Trophoblast cell (in vitro differentiated cells and primary cell): ENCODE data around the gene SF3B3.

Experiments
- DNase-seq, 2 donors: peaks; one replicate each; pipeline ENCODE4 v3.0.0-alpha.2; 2016
- H2AFZ ChIP-seq: 2 replicates; pipeline ENCODE4 v1.6.1; 2013; ENCODE audit warnings: low read length, moderate library complexity, mild to moderate bottlenecking; ENCODE audit not compliant: insufficient read depth, poor library complexity
- H2AK5ac ChIP-seq: 2 replicates; pipeline ENCODE4 v1.6.1; 2013; ENCODE audit warnings: mild to moderate bottlenecking, low read length
- H2BK120ac ChIP-seq: 2 replicates; pipeline ENCODE4 v1.6.1; 2013; ENCODE audit warnings: low read length, mild to moderate bottlenecking, moderate library complexity; ENCODE audit not compliant: insufficient read depth, poor library complexity
- H2BK12ac ChIP-seq: 2 replicates; pipeline ENCODE4 v1.6.1; 2013; ENCODE audit warnings: mild to moderate bottlenecking, low read length, moderate library complexity
- H2BK5ac ChIP-seq: 2 replicates; pipeline ENCODE4 v1.6.1; 2013; ENCODE audit warnings: low read length, low read depth, moderate library complexity, mild to moderate bottlenecking; ENCODE audit not compliant: poor library complexity
- H3K14ac ChIP-seq: 2 replicates; pipeline ENCODE4 v1.6.1; 2013; ENCODE audit warnings: mild to moderate bottlenecking, low read length
- H3K18ac ChIP-seq: 2 replicates; pipeline ENCODE4 v1.6.1; 2013; ENCODE audit warnings: mild to moderate bottlenecking, low read length
- H3K23ac ChIP-seq: 2 replicates; pipeline ENCODE4 v1.6.1; 2013; ENCODE audit warnings: low read length
- H3K27ac ChIP-seq: 2 replicates; pipeline ENCODE4 v1.5.1; 2013; ENCODE audit warnings: low read depth, mild to moderate bottlenecking, inconsistent platforms, low read length, moderate library complexity
- H3K27me3 ChIP-seq: 2 replicates; pipeline ENCODE4 v1.6.1; 2013; ENCODE audit warnings: inconsistent platforms, mild to moderate bottlenecking, low read length, moderate library complexity; ENCODE audit not compliant: insufficient read depth
- H3K36me3 ChIP-seq, 2 experiments: 1 replicate in 1 of 2; 2 replicates in 1 of 2; pipeline ENCODE4 v1.6.1; 2013; ENCODE audit warnings: low read length in 2 of 2, mild to moderate bottlenecking in 2 of 2, moderate library complexity in 1 of 2; ENCODE audit not compliant: insufficient read depth in 2 of 2, control insufficient read depth in 1 of 2
- H3K4ac ChIP-seq: 2 replicates; pipeline ENCODE4 v1.6.1; 2013; ENCODE audit warnings: low read depth, mild to moderate bottlenecking, low read length, moderate library complexity
- H3K4me1 ChIP-seq, 2 experiments: 1 replicate in 1 of 2; 2 replicates in 1 of 2; pipeline ENCODE4 v1.6.1; 2013; ENCODE audit warnings: low read length in 2 of 2, mild to moderate bottlenecking in 2 of 2, moderate library complexity in 1 of 2; ENCODE audit not compliant: insufficient read depth in 2 of 2, control insufficient read depth in 1 of 2
- H3K4me2 ChIP-seq: 2 replicates; pipeline ENCODE4 v1.6.1; 2013; ENCODE audit warnings: inconsistent platforms, mild to moderate bottlenecking, low read length, moderate library complexity
- H3K4me3 ChIP-seq: 2 replicates; pipeline ENCODE4 v1.5.1; 2013; ENCODE audit warnings: mild to moderate bottlenecking, low read depth, low read length, inconsistent platforms
- H3K79me1 ChIP-seq: one replicate; pipeline ENCODE4 v1.6.1; 2013; ENCODE audit warnings: low read length
- H3K79me2 ChIP-seq: 2 replicates; pipeline ENCODE4 v1.6.1; 2013; ENCODE audit warnings: low read length, mild to moderate bottlenecking; ENCODE audit not compliant: control insufficient read depth, insufficient read depth, poor library complexity
- H3K9ac ChIP-seq: 2 replicates; pipeline ENCODE4 v1.6.1; 2013; ENCODE audit warnings: mild to moderate bottlenecking, low read length
- H3K9me3 ChIP-seq: 2 replicates; pipeline ENCODE4 v1.6.1; 2013; ENCODE audit warnings: low read depth, mild to moderate bottlenecking, control low read depth, inconsistent platforms, low read length; ENCODE audit not compliant: insufficient read depth
- H4K12ac ChIP-seq: 2 replicates; pipeline ENCODE4 v1.6.1; 2013; ENCODE audit warnings: low read depth, mild to moderate bottlenecking, low read length, moderate library complexity
- H4K8ac ChIP-seq: 2 replicates; pipeline ENCODE4 v1.6.1; 2013; ENCODE audit warnings: low read depth, mild to moderate bottlenecking, low read length, moderate library complexity
- H4K91ac ChIP-seq: one replicate; pipeline ENCODE4 v1.6.1; 2013; ENCODE audit warnings: low read depth, mild to moderate bottlenecking, low read length, moderate library complexity
- WGBS: extraction: QIAGEN DNeasy Blood & Tissue Kit; methylation state at CpG from one replicate; pipeline ENCODE4 v1.1.7; 2013; ENCODE audit warnings: missing lambda C conversion rate; ENCODE audit not compliant: insufficient read length, insufficient coverage; ENCODE audit errors: extremely low coverage; 5-methylcytosine and 5-hydroxymethylcytosine counted together

SF3B3 gene

GRCh38 chr16:70600730-70601129 lies 77.1 kb downstream of the SF3B3 start:
- no peaks in the 10 kb centered on the region for H3K36me3 ChIP-seq
- no peaks in the 10 kb centered on the region for H3K27me3 ChIP-seq
- no peaks in the 10 kb centered on the region for H3K9me3 ChIP-seq
- no peak overlapping the region for H3K4me2 ChIP-seq
- H3K23ac ChIP-seq, result no peak overlapping the region
- H3K4ac ChIP-seq, result no peak overlapping the region
- H3K14ac ChIP-seq, result no peak overlapping the region
- no peak for DNase-seq
- H2BK120ac ChIP-seq, result no peak overlapping the region
- no peaks in the 10 kb centered on the region for H3K79me1 ChIP-seq
- no CpG with 5 or more reads among the region's 3 CpGs for WGBS
- H3K79me2 ChIP-seq, result no peaks in the 10 kb centered on the region
- no peak overlapping the region for H2BK5ac ChIP-seq
- no peak overlapping the region for H2AFZ ChIP-seq
- no peak overlapping the region for H3K18ac ChIP-seq
- H2BK12ac ChIP-seq, result no peak overlapping the region
- H2AK5ac ChIP-seq, result no peak overlapping the region
- H4K12ac ChIP-seq, result no peak overlapping the region
- H3K4me3 ChIP-seq, result no peak overlapping the region
- no peak overlapping the region for H3K27ac ChIP-seq
- no peaks in the 10 kb centered on the region for H3K4me1 ChIP-seq
- H4K91ac ChIP-seq, result no peak overlapping the region
- H4K8ac ChIP-seq, result no peak overlapping the region
- H3K9ac ChIP-seq, result no peak overlapping the region

DNA sequence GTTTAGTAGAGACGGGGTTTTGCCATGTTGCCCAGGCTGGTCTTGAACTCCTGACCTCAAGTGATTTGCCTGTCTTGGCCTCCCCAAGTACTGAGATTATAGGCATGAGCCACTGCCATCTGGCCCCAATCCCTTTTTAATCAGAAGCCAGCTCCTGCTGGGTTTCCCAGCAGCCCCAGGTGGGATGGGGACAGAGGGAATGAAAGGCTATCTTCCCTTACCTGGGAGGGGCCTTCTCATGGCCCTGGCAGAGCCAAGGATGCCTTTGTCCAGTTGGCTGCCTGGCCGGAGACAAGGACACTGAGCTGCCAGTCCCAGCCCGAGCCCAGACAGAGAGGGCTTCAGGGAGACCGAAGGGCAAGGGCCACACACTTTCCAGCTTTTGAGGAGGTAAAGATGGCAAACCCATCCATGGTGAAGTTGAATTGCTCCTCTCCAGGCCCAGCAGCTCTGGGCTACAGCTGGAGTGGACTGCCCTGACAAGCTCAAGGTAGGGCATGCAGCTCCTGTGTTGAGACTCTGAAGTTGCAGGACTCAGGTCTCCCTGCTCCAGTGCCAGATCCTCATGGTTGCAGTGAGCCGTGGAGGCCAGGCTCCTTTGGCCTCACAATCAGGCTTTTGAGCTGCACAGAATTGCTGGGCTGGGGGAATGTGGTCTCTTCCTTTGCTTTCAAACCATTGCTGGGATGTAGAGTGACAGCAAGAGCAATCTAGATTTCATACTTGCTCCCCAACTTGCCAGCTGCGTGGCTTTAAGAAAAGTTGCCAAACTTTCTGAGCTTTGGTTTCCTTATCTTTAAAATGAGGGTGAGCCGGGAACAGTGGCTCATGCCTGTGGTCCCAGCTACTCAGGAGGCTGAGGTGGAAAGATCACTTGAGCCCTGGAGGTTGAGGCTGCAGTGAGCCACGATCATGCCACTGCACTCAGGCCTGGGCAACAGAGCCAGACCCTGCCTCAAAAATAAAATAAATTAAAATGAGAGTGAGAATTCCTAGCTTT lies 78.3 kb downstream of the SF3B3 start:
- Histone ChIP-seq H3K4me1 (no peaks in the 10 kb centered on the region), H2AFZ (no peak overlapping the region), H2BK12ac (no peak overlapping the region), H3K79me2 (no peaks in the 10 kb centered on the region), H3K4ac (no peak overlapping the region), H3K14ac (no peak overlapping the region), H3K27ac (no peak overlapping the region), H3K36me3 (no peaks in the 10 kb centered on the region), H2BK120ac (no peak overlapping the region), H4K91ac (no peak overlapping the region), H3K9ac (no peak overlapping the region), H3K4me3 (no peak overlapping the region), H4K12ac (no peak overlapping the region), H4K8ac (no peak overlapping the region), H2BK5ac (no peak overlapping the region), H3K79me1 (no peaks in the 10 kb centered on the region), H3K4me2 (no peak overlapping the region), H3K23ac (no peak overlapping the region), H3K18ac (no peak overlapping the region), H3K9me3 (no peaks in the 10 kb centered on the region), H2AK5ac (no peak overlapping the region), H3K27me3 (no peaks in the 10 kb centered on the region)
- DNase-seq, result no peak
- no CpG with 5 or more reads among the region's 8 CpGs for WGBS

GRCh38 chr16:70602831-70603230 lies 79.2 kb downstream of the SF3B3 start:
- H3K4me3 ChIP-seq, result no peak overlapping the region
- H3K27me3 ChIP-seq, result no peaks in the 10 kb centered on the region
- H2BK12ac ChIP-seq, result no peak overlapping the region
- H3K79me2 ChIP-seq, result no peaks in the 10 kb centered on the region
- no peak overlapping the region for H3K23ac ChIP-seq
- no peak overlapping the region for H3K14ac ChIP-seq
- H3K36me3 ChIP-seq, result no peaks in the 10 kb centered on the region
- no peak overlapping the region for H4K91ac ChIP-seq
- H3K9ac ChIP-seq, result no peak overlapping the region
- H3K27ac ChIP-seq, result no peak overlapping the region
- H4K8ac ChIP-seq, result no peak overlapping the region
- no peaks in the 10 kb centered on the region for H3K9me3 ChIP-seq
- no peak for DNase-seq
- WGBS, result no CpG with 5 or more reads among the region's 8 CpGs
- H2AK5ac ChIP-seq, result no peak overlapping the region
- H4K12ac ChIP-seq, result no peak overlapping the region
- H2BK120ac ChIP-seq, result no peak overlapping the region
- H3K4me2 ChIP-seq, result no peak overlapping the region
- no peak overlapping the region for H2AFZ ChIP-seq
- no peaks in the 10 kb centered on the region for H3K4me1 ChIP-seq
- H3K4ac ChIP-seq, result no peak overlapping the region
- no peak overlapping the region for H2BK5ac ChIP-seq
- no peaks in the 10 kb centered on the region for H3K79me1 ChIP-seq
- H3K18ac ChIP-seq, result no peak overlapping the region

DNA sequence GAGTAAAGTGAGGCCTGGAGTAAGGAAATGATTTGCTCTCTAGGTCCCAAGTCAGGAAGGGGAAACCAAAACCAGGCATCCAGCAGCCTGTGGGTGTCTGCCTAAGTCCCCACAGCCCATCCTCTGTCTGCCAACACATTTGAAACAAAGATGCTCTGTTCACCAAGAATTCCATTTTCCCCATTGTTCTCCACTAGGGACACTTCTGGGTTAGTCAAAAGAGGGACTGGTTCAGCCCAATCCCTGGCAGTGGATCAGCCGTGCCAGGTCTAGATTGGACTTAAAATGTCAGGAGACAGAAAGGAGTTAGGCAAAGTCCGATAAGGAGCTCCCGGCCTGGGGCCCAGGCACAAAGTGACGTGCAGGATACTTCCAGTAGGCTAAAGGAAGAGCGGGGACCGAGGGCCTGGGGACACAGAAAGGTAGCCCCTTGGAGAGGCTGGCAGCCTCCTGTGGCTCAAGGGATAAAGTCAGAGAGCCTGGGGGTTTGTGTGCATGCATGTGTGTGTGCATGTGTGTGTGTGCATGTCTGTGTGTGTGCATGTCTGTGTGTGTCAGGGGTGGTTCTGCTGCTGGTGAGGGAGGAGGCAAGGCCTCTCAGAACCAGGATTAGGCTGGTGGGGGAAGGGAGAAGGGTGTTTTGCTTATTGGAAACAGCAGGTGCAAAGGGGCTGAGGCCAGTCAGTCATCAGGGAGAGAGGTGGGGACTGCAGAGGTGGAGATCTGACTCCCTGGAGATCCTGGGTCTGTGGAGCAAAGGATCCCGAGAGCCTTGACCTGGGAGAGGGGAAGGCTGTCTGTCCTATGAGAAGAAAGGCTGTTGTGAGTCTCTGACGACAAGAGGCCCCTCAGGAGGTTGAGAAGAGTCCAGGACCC lies 81.0 kb downstream of the SF3B3 start:
- Histone ChIP-seq H3K18ac (no peak overlapping the region), H3K14ac (no peak overlapping the region), H3K4me1 (no peaks in the 10 kb centered on the region), H4K91ac (no peak overlapping the region), H3K4me2 (no peak overlapping the region), H2BK120ac (no peak overlapping the region), H3K27ac (no peak overlapping the region), H3K27me3 (no peaks in the 10 kb centered on the region), H3K9me3 (no peaks in the 10 kb centered on the region), H3K4me3 (no peak overlapping the region), H2BK5ac (no peak overlapping the region), H2BK12ac (no peak overlapping the region), H2AK5ac (no peak overlapping the region), H3K9ac (no peak overlapping the region), H3K79me2 (no peaks in the 10 kb centered on the region), H2AFZ (no peak overlapping the region), H3K79me1 (no peaks in the 10 kb centered on the region), H3K4ac (no peak overlapping the region), H3K36me3 (no peaks in the 10 kb centered on the region), H4K8ac (no peak overlapping the region), H3K23ac (no peak overlapping the region), H4K12ac (no peak overlapping the region)
- DNase-seq, result no peak
- WGBS, result no CpG with 5 or more reads among the region's 8 CpGs
